ENCODE measurements around the gene MAFG. TPM values are rescaled to one million over a fixed set of nuclear protein-coding genes. Genes with fewer than 3 reads are reported as not detected.

The MAFG gene
- polyA plus RNA-seq, 1 of the 3 experiments (the other 2 are of a cell fraction), result 38.7 TPM

DNA sequence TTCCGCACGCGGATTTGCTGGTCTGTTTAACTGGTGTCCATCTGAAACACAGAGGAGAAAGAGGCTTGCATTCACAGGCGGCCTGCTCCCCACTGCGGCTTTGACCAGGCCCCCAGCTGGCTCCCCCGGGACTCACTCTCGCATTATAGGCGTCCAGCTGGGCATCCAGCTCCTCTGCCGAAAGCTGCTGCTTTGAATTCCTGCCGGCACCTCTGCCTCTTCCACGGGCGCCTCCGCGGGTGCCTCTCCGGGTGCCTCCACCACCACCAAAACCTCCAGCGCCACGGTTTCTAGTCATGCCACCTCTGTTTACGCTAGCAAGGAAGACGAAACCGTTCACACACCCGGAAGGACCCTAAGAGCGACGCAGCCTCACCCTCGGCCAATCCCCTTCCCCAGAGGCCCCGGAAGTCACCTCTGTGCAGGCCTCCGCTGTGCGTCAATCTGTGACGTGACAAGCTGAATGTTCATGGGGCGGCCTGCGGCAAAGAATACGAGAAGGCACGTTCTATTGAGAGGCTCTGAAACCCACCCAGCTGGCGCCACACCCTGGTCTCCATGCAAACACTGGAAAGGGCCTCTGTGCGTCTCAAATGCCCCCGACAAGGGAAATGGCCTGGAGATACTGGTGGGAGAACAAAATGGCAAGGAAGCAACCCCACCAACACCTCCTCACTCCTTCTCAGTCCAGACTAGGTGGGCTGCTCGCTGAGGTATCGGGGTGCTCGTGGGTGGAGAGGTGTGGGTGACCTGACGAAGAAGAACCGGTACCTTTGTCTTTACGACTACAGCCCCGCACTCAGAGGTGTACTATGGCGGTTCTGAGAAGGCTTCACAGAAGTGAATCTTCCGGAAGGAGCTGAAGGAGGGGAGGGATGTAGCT lies 39.2 kb downstream of the MAFG start:
- peak; percentile 14 for DNase-seq
- peaks cover 23% of the 10 kb centered on the region; the same call in 1 of the 2 replicates for H4K20me1 ChIP-seq (ENCODE audit: insufficient read depth)
- no peak overlapping the region for H3K4me3 ChIP-seq (ENCODE audit: low read depth in 2 of 2, low read length in 1 of 2)
- no peaks in the 10 kb centered on the region for H3K9me2 ChIP-seq
- no peak overlapping the region for H3K4me2 ChIP-seq
- H3F3A ChIP-seq (replicated peaks; ENCODE audit: insufficient read depth), result peaks cover 23% of the 10 kb centered on the region
- peaks cover 83% of the 10 kb centered on the region for H3K79me2 ChIP-seq (ENCODE audit: insufficient read depth)
- peaks cover 50 to 58% of the 10 kb centered on the region in 2 experiments for H3K36me3 ChIP-seq (replicated peaks in 1 of 2; ENCODE audit: control insufficient read depth in 1 of 2, insufficient read depth in 2 of 2, low read length in 1 of 2)
- H3K27ac ChIP-seq (ENCODE audit: low read depth in 2 of 2, low read length in 1 of 2), result no peak overlapping the region
- no peak overlapping the region for H2AFZ ChIP-seq (ENCODE audit: low read depth)
- WGBS (ENCODE audit: low lambda C conversion rate), result 96% methylated on average over 44 of the region's 44 CpGs
- H3K27me3 ChIP-seq (ENCODE audit: insufficient read depth), result no peaks in the 10 kb centered on the region
- peaks cover 12 to 19% of the 10 kb centered on the region in 2 experiments for H3K4me1 ChIP-seq (ENCODE audit: control insufficient read depth in 1 of 2, insufficient read depth in 2 of 2, low read depth in 1 of 2, low read length in 1 of 2)
- TF ChIP-seq, protein P1, sequence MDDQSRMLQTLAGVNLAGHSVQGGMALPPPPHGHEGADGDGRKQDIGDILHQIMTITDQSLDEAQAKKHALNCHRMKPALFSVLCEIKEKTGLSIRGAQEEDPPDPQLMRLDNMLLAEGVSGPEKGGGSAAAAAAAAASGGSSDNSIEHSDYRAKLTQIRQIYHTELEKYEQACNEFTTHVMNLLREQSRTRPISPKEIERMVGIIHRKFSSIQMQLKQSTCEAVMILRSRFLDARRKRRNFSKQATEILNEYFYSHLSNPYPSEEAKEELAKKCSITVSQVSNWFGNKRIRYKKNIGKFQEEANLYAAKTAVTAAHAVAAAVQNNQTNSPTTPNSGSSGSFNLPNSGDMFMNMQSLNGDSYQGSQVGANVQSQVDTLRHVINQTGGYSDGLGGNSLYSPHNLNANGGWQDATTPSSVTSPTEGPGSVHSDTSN (IDR thresholded peaks at IDR 0.05), result no peak
- TF ChIP-seq, protein P2, sequence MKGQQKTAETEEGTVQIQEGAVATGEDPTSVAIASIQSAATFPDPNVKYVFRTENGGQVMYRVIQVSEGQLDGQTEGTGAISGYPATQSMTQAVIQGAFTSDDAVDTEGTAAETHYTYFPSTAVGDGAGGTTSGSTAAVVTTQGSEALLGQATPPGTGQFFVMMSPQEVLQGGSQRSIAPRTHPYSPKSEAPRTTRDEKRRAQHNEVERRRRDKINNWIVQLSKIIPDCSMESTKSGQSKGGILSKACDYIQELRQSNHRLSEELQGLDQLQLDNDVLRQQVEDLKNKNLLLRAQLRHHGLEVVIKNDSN (IDR thresholded peaks at IDR 0.05; ENCODE audit: borderline replicate concordance, low read depth), result no peak
- TF ChIP-seq, protein P3, sequence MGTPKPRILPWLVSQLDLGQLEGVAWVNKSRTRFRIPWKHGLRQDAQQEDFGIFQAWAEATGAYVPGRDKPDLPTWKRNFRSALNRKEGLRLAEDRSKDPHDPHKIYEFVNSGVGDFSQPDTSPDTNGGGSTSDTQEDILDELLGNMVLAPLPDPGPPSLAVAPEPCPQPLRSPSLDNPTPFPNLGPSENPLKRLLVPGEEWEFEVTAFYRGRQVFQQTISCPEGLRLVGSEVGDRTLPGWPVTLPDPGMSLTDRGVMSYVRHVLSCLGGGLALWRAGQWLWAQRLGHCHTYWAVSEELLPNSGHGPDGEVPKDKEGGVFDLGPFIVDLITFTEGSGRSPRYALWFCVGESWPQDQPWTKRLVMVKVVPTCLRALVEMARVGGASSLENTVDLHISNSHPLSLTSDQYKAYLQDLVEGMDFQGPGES (IDR thresholded peaks at IDR 0.05; ENCODE audit: low read depth, low read length), result no peak
- TF ChIP-seq, protein P4, sequence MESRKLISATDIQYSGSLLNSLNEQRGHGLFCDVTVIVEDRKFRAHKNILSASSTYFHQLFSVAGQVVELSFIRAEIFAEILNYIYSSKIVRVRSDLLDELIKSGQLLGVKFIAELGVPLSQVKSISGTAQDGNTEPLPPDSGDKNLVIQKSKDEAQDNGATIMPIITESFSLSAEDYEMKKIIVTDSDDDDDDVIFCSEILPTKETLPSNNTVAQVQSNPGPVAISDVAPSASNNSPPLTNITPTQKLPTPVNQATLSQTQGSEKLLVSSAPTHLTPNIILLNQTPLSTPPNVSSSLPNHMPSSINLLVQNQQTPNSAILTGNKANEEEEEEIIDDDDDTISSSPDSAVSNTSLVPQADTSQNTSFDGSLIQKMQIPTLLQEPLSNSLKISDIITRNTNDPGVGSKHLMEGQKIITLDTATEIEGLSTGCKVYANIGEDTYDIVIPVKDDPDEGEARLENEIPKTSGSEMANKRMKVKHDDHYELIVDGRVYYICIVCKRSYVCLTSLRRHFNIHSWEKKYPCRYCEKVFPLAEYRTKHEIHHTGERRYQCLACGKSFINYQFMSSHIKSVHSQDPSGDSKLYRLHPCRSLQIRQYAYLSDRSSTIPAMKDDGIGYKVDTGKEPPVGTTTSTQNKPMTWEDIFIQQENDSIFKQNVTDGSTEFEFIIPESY (IDR thresholded peaks at IDR 0.05; ENCODE audit: borderline replicate concordance, low read depth), result no peak
- TF ChIP-seq YY1 (IDR thresholded peaks at IDR 0.05; ENCODE audit: low read depth) (no peak), RAD21 (IDR thresholded peaks at IDR 0.05; ENCODE audit: low read length) (no peak), POLR2AphosphoS5 (IDR thresholded peaks at IDR 0.05; ENCODE audit: low read depth, low read length) (no peak), GATA2 (CRISPR knock-in tag; IDR thresholded peaks at IDR 0.05) (no peak), MXI1 (IDR thresholded peaks at IDR 0.05; ENCODE audit: low read depth, low read length) (no peak), FOXM1 (IDR thresholded peaks at IDR 0.05; ENCODE audit: low read depth) (no peak), MEF2A (IDR thresholded peaks at IDR 0.05; ENCODE audit: borderline replicate concordance, low read depth) (no peak), GABPA (IDR thresholded peaks at IDR 0.05; ENCODE audit: low read depth) (no peak), CHD2 (IDR thresholded peaks at IDR 0.05; ENCODE audit: low read length, partially characterized antibody) (no peak), RXRA (IDR thresholded peaks at IDR 0.05; ENCODE audit: borderline replicate concordance, low read depth) (no peak), EZH2phosphoT487 (IDR thresholded peaks at IDR 0.05; ENCODE audit: borderline replicate concordance, low read depth) (no peak), NRF1 (IDR thresholded peaks at IDR 0.05; ENCODE audit: low read depth, low read length) (no peak)
- TF ChIP-seq, protein P5, sequence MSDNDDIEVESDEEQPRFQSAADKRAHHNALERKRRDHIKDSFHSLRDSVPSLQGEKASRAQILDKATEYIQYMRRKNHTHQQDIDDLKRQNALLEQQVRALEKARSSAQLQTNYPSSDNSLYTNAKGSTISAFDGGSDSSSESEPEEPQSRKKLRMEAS (IDR thresholded peaks at IDR 0.05; ENCODE audit: low read depth), result no peak
- TF ChIP-seq, protein P6, sequence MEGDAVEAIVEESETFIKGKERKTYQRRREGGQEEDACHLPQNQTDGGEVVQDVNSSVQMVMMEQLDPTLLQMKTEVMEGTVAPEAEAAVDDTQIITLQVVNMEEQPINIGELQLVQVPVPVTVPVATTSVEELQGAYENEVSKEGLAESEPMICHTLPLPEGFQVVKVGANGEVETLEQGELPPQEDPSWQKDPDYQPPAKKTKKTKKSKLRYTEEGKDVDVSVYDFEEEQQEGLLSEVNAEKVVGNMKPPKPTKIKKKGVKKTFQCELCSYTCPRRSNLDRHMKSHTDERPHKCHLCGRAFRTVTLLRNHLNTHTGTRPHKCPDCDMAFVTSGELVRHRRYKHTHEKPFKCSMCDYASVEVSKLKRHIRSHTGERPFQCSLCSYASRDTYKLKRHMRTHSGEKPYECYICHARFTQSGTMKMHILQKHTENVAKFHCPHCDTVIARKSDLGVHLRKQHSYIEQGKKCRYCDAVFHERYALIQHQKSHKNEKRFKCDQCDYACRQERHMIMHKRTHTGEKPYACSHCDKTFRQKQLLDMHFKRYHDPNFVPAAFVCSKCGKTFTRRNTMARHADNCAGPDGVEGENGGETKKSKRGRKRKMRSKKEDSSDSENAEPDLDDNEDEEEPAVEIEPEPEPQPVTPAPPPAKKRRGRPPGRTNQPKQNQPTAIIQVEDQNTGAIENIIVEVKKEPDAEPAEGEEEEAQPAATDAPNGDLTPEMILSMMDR (IDR thresholded peaks at IDR 0.05), result no peak
- no peak overlapping the region for H3K9ac ChIP-seq
- H3K9me3 ChIP-seq, result no peaks in the 10 kb centered on the region
- POLR2A ChIA-PET, result no interaction called here
- CTCF ChIA-PET, result interaction anchor here (0.8 to 1.5 kb wide), 4 partner anchors 19 to 133 kb away, joined by 3 to 6 read pairs (median 4); no protein-coding TSS in a partner anchor
